Measurements from ENCODE around the gene POU2AF3. TPM values are rescaled to one million over a fixed set of nuclear protein-coding genes. Genes with fewer than 3 reads are reported as not detected.

POU2AF3 gene
- total RNA-seq, 1 experiment from 2014 or later = 3.4 TPM

DNA sequence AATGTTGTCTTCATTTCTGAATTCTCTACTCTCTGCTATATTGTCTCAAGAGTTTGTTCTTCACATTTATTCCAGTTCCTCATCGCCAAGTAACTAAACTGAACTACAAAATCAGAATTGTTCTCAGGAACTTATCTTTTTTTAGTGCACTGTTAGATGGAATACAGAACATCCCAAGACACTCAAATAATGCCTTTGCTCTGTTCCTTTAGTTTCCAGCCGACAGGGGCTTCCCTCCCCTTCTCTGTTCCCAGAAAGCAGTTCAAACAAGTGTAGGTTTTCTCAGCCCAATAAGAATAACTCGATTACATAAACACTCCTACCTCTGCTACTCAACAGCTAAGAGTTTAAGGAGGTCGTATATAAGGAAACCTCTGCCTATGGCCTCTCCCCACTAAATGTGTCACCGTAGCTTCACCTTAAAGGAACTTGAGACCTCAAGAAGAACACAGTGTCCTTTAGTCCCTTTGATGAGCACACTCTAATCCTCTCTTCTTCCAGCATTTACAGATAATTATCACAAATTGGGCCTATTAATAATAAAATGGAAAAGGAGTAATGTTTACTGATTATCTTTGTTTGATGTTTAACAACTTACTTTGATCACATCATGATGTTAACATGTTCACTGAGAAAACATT is 6.9 kb downstream of the POU2AF3 start:
- Mint-ChIP-seq H3K4me3 (ENCODE audit: low read depth, unreplicated experiment) (no peak overlapping the region), H3K27ac (ENCODE audit: unreplicated experiment) (no peak overlapping the region), H3K4me1 (ENCODE audit: low read depth, unreplicated experiment) (peaks cover 25% of the 10 kb centered on the region), H3K9me3 (ENCODE audit: low read depth, unreplicated experiment) (no peaks in the 10 kb centered on the region), H3K36me3 (ENCODE audit: insufficient read depth, unreplicated experiment) (peaks cover 5% of the 10 kb centered on the region), H3K27me3 (ENCODE audit: unreplicated experiment) (no peaks in the 10 kb centered on the region)
- CTCF ChIA-PET = no interaction called here
- TF ChIP-seq, protein P1, sequence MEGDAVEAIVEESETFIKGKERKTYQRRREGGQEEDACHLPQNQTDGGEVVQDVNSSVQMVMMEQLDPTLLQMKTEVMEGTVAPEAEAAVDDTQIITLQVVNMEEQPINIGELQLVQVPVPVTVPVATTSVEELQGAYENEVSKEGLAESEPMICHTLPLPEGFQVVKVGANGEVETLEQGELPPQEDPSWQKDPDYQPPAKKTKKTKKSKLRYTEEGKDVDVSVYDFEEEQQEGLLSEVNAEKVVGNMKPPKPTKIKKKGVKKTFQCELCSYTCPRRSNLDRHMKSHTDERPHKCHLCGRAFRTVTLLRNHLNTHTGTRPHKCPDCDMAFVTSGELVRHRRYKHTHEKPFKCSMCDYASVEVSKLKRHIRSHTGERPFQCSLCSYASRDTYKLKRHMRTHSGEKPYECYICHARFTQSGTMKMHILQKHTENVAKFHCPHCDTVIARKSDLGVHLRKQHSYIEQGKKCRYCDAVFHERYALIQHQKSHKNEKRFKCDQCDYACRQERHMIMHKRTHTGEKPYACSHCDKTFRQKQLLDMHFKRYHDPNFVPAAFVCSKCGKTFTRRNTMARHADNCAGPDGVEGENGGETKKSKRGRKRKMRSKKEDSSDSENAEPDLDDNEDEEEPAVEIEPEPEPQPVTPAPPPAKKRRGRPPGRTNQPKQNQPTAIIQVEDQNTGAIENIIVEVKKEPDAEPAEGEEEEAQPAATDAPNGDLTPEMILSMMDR (IDR thresholded peaks at IDR 0.05; ENCODE audit: unreplicated experiment) = no peak
- no TSS peak for BruUV-seq (replicated peaks)
- intact Hi-C loops (cut with micrococcal nuclease; ENCODE audit: unreplicated experiment) = no loop called here
- DNase-seq = no peak

DNA sequence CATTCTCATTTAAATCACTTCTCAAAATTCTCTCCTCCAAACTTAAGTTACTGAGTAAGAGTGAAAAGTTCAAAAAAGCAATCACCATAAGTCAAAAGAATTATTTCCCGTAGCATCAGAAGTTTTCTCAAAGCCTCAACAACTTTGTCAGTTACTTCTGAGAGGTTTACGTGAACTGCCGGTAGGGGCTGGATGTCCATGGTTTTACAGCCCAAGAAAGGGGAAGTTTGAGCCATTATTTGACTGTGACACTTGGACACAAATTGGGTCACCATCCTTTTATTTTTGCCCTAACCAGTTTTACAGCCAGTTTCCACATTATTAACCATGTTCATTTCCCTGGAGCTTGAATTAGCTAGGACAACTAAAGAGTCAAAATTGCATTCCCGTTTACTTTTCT is 7.5 kb downstream of the POU2AF3 start:
- Mint-ChIP-seq H3K36me3 (ENCODE audit: insufficient read depth, unreplicated experiment) (peaks cover 5% of the 10 kb centered on the region), H3K4me1 (ENCODE audit: low read depth, unreplicated experiment) (peaks cover 31% of the 10 kb centered on the region), H3K9me3 (ENCODE audit: low read depth, unreplicated experiment) (no peaks in the 10 kb centered on the region), H3K27ac (ENCODE audit: unreplicated experiment) (no peak overlapping the region), H3K4me3 (ENCODE audit: low read depth, unreplicated experiment) (no peak overlapping the region), H3K27me3 (ENCODE audit: unreplicated experiment) (no peaks in the 10 kb centered on the region)
- CTCF ChIA-PET = no interaction called here
- DNase-seq = no peak
- no TSS peak for BruUV-seq (replicated peaks)
- TF ChIP-seq, protein P1 (IDR thresholded peaks at IDR 0.05; ENCODE audit: unreplicated experiment) = no peak
- intact Hi-C loops (cut with micrococcal nuclease; ENCODE audit: unreplicated experiment) = no loop called here

DNA sequence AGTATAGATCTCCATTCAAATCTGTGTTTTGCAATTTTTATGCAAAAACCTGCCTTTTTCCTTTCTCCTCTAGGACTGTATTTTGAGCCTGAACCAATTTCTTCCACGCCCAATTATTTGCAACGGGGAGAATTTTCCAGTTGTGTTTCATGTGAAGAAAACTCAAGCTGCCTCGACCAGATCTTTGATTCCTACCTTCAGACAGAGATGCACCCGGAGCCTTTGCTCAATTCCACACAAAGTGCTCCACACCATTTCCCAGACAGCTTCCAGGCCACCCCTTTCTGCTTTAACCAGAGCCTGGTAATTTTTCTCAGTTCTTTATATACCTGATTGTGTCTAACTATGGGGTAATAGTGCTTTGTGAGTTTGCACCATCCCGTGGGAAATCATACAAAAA is 8.0 kb downstream of the POU2AF3 start:
- H3K4me1 Mint-ChIP-seq (ENCODE audit: low read depth, unreplicated experiment) = peaks cover 32% of the 10 kb centered on the region
- peaks cover 5% of the 10 kb centered on the region for H3K36me3 Mint-ChIP-seq (ENCODE audit: insufficient read depth, unreplicated experiment)
- BruUV-seq (replicated peaks) = no TSS peak
- H3K27ac Mint-ChIP-seq (ENCODE audit: unreplicated experiment) = no peak overlapping the region
- H3K9me3 Mint-ChIP-seq (ENCODE audit: low read depth, unreplicated experiment) = no peaks in the 10 kb centered on the region
- no peaks in the 10 kb centered on the region for H3K27me3 Mint-ChIP-seq (ENCODE audit: unreplicated experiment)
- H3K4me3 Mint-ChIP-seq (ENCODE audit: low read depth, unreplicated experiment) = no peak overlapping the region
- CTCF ChIA-PET = no interaction called here
- no peak for DNase-seq
- intact Hi-C loops (cut with micrococcal nuclease; ENCODE audit: unreplicated experiment) = no loop called here
- TF ChIP-seq, protein P1 (IDR thresholded peaks at IDR 0.05; ENCODE audit: unreplicated experiment) = no peak

DNA sequence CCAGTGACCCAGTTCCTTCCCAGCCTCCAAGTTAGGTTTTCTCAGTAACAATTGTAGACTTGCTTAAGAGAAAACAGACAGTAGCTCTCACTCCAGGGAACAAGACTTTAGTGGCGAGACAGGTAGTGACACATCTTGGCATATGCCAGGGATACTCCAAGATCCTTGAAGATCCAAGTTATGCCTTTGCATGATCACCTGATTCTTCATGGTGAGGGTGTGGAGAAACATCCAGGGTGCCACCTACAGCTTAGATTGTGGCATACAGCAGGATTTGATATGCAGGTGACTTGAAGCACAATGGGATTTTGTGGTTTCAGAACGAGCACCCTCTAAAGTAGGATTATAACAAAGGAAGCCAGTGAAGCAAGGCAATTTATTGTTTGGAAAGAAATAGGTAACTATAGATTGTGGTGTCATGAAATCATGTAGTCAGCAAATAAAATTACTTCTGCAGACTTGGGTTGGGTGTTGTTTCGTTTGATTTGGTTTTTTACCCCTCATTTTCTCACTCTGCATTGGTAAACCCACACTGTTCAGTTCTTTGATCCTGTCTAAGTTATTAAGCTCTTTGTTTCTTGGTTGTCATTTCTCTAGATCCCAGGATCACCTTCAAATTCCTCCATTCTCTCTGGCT is 9.2 kb downstream of the POU2AF3 start:
- no TSS peak for BruUV-seq (replicated peaks)
- no peak overlapping the region for H3K27ac Mint-ChIP-seq (ENCODE audit: unreplicated experiment)
- CTCF ChIA-PET = no interaction called here
- H3K4me1 Mint-ChIP-seq (ENCODE audit: low read depth, unreplicated experiment) = peaks cover 33% of the 10 kb centered on the region
- intact Hi-C loops (cut with micrococcal nuclease; ENCODE audit: unreplicated experiment) = no loop called here
- no peaks in the 10 kb centered on the region for H3K27me3 Mint-ChIP-seq (ENCODE audit: unreplicated experiment)
- DNase-seq = no peak
- H3K9me3 Mint-ChIP-seq (ENCODE audit: low read depth, unreplicated experiment) = no peaks in the 10 kb centered on the region
- H3K4me3 Mint-ChIP-seq (ENCODE audit: low read depth, unreplicated experiment) = peak overlapping the region; percentile 28
- peaks cover 5% of the 10 kb centered on the region for H3K36me3 Mint-ChIP-seq (ENCODE audit: insufficient read depth, unreplicated experiment)
- TF ChIP-seq, protein P1 (IDR thresholded peaks at IDR 0.05; ENCODE audit: unreplicated experiment) = no peak
